Measurements from ENCODE around the gene CTBP2.

CTBP2 gene

GRCh38 chr10:125060482-125060825 lies 99.9 kb downstream of the CTBP2 start:
- peak overlapping the region; percentile 83 for H3K27ac ChIP-seq

GRCh38 chr10:125060026-125060425 lies 100.3 kb downstream of the CTBP2 start:
- H3K27ac ChIP-seq, result peak overlapping the region; percentile 83
- TF ChIP-seq ZFX (IDR thresholded peaks at IDR 0.05), result no peak

More at GRCh38 chr10:125060482-125060825, 99.9 kb downstream of the CTBP2 start:
- no peak for TF ChIP-seq CTCF (conservative IDR thresholded peaks at IDR 0.05)
- TF ChIP-seq ZFX (IDR thresholded peaks at IDR 0.05), result no peak

DNA sequence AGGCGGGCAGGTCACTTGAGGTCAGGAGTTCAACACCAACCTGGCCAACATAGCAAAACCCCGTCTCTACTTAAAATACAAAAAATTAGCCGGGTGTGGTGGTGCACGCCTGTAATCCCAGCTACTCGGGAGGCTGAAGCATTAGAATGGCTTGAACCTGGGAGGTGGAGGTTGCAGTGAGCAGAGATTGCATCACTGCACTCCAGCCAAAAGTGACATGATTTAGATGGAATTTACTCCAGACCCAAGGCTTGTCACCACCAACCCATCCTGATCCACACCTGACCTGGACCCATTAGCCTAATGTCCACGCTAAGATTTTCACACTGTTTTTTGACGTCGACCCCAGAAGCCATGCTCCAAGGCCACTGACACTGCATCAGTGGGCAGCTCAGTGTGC lies 101.0 kb downstream of the CTBP2 start:
- peak overlapping the region; percentile 83 for H3K27ac ChIP-seq

- TF ChIP-seq ZFX (IDR thresholded peaks at IDR 0.05) (no peak), CTCF (conservative IDR thresholded peaks at IDR 0.05) (no peak)
- H3K27ac ChIP-seq, result peak overlapping the region; percentile 83
Measured at GRCh38 chr10:125057158-125058001, 103.0 kb downstream of the CTBP2 start.

DNA sequence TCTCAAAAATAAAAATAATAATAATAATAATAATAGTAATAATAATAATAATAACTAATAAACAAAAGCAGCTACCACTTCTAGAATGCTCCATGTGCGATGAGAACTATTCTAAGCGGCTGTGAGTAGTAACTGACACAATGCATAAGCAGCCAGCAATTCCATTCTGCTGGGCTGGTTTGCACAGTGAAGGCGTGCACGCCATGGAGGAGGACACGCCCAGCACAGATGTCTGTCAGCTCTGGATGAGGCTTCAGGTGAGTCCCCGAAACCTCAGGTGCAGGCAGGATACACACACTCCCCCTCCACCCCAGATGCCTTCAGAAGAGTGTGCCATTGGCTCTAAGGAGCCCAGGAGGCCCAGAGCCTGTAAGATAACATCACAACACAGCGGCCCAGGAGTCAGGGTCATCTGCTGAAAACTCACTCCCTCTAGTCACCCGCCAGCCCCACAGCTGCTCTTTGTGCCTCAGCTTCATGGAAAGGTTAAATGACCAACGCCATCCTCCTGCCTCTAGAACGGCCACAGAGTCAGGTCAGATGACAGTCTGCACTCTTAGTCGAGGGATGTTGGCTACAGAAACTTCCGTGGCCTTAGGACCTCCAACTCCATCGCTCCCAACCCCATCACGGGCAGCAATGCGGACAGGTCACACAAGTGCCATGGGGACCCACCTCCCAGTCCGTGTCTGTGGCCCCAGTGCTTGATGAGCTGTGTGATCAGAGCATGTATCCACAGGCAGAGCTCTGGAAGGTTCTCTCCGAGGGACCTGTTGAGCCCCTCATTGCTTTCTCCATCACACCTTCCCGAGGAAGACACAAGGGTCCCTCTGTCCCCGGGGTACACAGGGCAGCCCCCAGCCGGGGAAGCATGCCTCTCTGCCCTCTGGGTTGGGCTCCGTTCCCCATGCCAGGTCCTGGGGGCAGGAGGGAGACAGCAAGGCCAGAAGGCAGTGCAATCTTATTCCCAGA lies 103.9 kb downstream of the CTBP2 start:
- H3K27ac ChIP-seq, result peak overlapping the region; percentile 83
- TF ChIP-seq CTCF (conservative IDR thresholded peaks at IDR 0.05) (no peak), ZFX (IDR thresholded peaks at IDR 0.05) (no peak)

- no peak for TF ChIP-seq ZFX (IDR thresholded peaks at IDR 0.05)
- TF ChIP-seq CTCF (conservative IDR thresholded peaks at IDR 0.05), result no peak
- H3K27ac ChIP-seq, result 0 out of 2 replicates have a peak overlapping the region, but pooled peaks have one; percentile 3
Measured at GRCh38 chr10:125055446-125055845, 104.9 kb downstream of the CTBP2 start.

DNA sequence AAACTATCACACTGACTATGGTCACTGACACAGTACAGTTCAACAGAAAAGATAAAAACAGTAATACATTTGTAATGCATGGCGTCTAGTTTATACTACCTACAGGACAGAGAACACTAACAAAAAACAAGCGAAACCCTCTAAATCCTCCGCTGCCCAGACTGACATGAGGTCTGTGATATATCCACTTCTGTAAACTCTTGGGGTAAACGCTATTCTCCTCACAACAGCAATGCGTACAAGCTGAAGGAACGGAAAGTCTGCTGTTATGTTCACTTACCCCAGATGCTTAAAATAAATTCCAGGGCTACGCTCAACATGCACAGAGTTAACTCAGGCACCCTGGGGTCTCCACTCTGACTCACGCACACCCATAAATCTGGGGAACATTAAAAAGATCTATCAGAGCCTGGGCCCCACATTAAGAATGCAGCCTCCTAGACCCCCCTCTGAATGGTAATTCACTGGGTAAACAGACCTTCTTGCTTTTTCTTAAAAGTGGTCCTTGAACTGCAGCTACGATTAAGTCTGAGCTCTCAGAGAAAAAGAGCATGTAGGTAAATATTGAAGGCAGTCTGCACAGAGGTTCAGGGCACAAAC lies 105.6 kb downstream of the CTBP2 start:
- TF ChIP-seq ZFX (IDR thresholded peaks at IDR 0.05) (no peak), CTCF (conservative IDR thresholded peaks at IDR 0.05) (no peak)
- H3K27ac ChIP-seq, result no peak overlapping the region

GRCh38 chr10:125054216-125054615 lies 106.1 kb downstream of the CTBP2 start:
- TF ChIP-seq ZFX (IDR thresholded peaks at IDR 0.05) (no peak), CTCF (conservative IDR thresholded peaks at IDR 0.05) (no peak)
- H3K27ac ChIP-seq, result no peak overlapping the region

Data from C4-2B (cell line).